Measurements from ENCODE around the gene ATL2. TPM values are rescaled to one million over a fixed set of nuclear protein-coding genes. Genes with fewer than 3 reads are reported as not detected.

The ATL2 gene
- 29.7 and 36.9 TPM in 2 replicates for total RNA-seq

GRCh38 chr2:38377050-38377828 lies at the start of gene ATL2:
TSS of gene ATL2 (minus strand) at chr2:38377273. CDS start at chr2:38377260, 13 bp downstream.

Other genes starting within 250 kb of the ATL2 start
- 36.9 and 37.8 TPM in 2 replicates for gene HNRNPLL, start 225.7 kb upstream of the ATL2 start, total RNA-seq